ENCODE data around the gene REM2.

REM2 gene

DNA sequence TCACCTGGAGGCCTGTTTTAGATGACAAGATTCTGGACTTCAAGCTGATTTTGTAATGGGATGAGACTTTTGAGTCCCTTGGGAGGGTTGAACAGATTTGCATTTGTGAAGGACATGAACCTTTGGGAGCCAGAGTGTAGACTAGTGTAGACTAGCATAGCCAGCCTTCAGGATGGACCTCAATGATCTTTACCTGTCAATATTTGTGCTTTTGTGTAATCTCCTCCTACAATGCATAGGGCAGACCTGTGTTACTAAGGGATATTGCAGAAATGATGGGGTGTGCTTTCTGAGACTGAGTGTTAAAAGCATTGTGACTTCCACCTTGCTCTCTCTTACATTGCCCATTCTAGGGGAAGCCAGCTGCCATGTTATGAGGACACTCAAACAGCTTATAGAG is 21.4 kb upstream of the REM2 start:
- H3K27ac ChIP-seq: no peak overlapping the region
- TF ChIP-seq CTCF (IDR thresholded peaks at IDR 0.05): no peak
- TF ChIP-seq ZFX (IDR thresholded peaks at IDR 0.05; ENCODE audit: borderline replicate concordance): no peak

GRCh38 chr14:22864979-22865378 is 18.0 kb upstream of the REM2 start:
- no peak for TF ChIP-seq CTCF (IDR thresholded peaks at IDR 0.05)
- no peak overlapping the region for H3K27ac ChIP-seq

DNA sequence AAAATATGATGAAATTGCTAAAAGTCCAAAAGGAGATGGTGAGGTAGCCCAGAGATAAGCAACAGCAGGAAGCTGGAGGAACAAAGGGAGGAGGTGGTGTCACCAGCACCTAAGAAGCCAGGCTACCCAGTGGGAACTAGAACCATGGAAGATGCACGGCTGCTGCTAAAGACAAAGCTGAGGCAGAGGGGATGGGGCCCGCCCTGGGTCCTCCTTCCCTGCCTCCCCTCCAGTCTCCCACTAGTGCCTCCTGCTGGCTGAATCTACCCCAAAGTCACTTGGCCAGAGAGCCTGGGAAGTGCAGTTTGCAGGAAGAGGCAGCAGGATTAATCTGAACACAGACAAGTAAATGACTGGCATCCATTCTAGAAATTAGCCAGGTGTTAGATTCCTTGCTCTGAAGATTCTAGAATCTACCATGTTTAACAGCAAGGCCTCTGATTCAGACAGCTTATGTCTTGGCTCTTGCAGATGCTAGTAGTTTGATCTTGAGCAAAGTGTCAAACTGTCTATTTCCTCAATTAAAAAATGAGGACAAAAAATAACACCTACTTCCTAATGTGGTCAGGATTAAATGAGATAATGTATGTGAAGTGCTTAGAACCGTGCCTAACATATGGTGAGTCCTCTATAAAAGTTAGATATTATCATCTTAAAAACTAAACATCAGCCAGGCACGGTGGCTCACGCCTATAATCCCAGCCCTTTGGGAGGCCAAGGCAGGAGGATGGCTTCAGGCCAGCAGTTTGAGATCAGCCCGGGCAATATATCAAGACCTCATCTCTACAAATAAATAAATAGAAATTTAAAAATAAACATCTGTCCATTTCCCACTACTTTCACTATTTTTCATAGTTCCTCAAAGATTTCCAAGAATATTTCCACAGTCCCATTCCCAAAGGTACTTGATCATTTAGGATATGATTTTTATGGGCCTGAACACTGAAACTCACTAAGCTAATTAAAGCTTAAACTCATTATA is 17.3 kb upstream of the REM2 start:
- TF ChIP-seq ZFX (IDR thresholded peaks at IDR 0.05; ENCODE audit: borderline replicate concordance): no peak
- peak; percentile 42 for TF ChIP-seq CTCF (IDR thresholded peaks at IDR 0.05)
- no peak overlapping the region for H3K27ac ChIP-seq

GRCh38 chr14:22866874-22867273 is 16.1 kb upstream of the REM2 start:
- no peak for TF ChIP-seq CTCF (IDR thresholded peaks at IDR 0.05)
- no peak for TF ChIP-seq ZFX (IDR thresholded peaks at IDR 0.05; ENCODE audit: borderline replicate concordance)
- no peak overlapping the region for H3K27ac ChIP-seq

GRCh38 chr14:22870811-22871223 is 12.2 kb upstream of the REM2 start:
- peak overlapping the region; percentile 95 for H3K27ac ChIP-seq
- TF ChIP-seq ZFX (IDR thresholded peaks at IDR 0.05; ENCODE audit: borderline replicate concordance) (no peak), CTCF (IDR thresholded peaks at IDR 0.05) (no peak)

GRCh38 chr14:22871224-22872032 is 11.6 kb upstream of the REM2 start, which contains the start of gene LRP10:
Gene LRP10 (plus strand): TSS chr14:22871740. CDS start chr14:22872304, 564 bp downstream.
- TF ChIP-seq ZFX (IDR thresholded peaks at IDR 0.05; ENCODE audit: borderline replicate concordance): no peak
- TF ChIP-seq CTCF (IDR thresholded peaks at IDR 0.05): no peak
- peak within 1 kb of the TSS; percentile 95 for H3K27ac ChIP-seq
